Measurements from ENCODE around the gene PIGR.

- TF ChIP-seq CTCF (IDR thresholded peaks at IDR 0.05; ENCODE audit: low read depth, low read length): no peak
- no peak for TF ChIP-seq EZH2phosphoT487 (IDR thresholded peaks at IDR 0.05; ENCODE audit: low read depth)
These were observed 7.4 kb upstream of the PIGR start for GRCh38 chr1:206953626-206954025.
